SH-SY5Y (cell line): ENCODE measurements around the gene MTHFD1L.

ENCODE experiments used
- GATA2 ChIP-seq: IDR thresholded peaks from 2 replicates; pipeline ENCODE4 v1.6.1; 2011; ENCODE audit warnings: mild to moderate bottlenecking, low read depth, low read length
- GATA3 ChIP-seq: IDR thresholded peaks from 2 replicates; pipeline ENCODE4 v1.6.1; 2011; ENCODE audit warnings: low read depth, mild to moderate bottlenecking, low read length, moderate library complexity

The MTHFD1L gene

GRCh38 chr6:151112130-151112529 is 246.6 kb downstream of the MTHFD1L start:
- no peak for TF ChIP-seq GATA2
- TF ChIP-seq GATA3, result no peak

- no peak for TF ChIP-seq GATA3
- TF ChIP-seq GATA2, result no peak
Measured at GRCh38 chr6:151113641-151114040, 248.1 kb downstream of the MTHFD1L start.

DNA sequence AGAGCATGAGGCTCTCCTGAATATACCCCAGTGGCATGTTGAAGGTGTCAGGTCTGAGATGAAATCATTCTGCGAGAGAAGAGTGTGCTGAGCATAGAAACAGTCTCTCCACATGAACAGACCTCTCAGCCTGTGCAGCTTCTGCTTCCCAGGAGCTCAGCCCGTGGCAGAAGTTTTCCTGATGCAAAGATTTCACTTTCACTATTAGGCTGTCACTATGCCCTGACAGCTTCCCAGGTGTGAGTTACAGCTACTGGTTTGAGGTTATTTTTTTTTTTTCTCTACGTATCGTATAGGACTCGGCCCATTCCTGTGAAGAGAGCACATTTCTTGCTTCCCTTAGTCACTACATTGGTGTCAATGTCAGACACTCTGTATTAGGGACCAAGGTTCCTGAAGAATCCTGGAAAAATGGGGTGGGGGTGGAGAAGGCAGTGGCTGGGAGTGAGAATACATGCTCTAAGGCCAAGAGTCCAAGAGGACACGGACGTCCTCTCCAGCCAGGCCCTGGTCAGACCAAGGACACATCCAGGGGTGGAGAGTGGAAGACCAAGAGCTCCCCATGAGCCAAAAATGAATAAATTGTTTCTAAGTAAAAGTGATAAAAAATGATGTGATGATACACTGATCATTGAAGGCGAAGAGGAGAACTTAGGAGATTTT is 253.1 kb downstream of the MTHFD1L start:
- TF ChIP-seq GATA2 (no peak), GATA3 (no peak)

- TF ChIP-seq GATA2 (no peak), GATA3 (no peak)
Measured at GRCh38 chr6:151119823-151120524, 254.5 kb downstream of the MTHFD1L start.

DNA sequence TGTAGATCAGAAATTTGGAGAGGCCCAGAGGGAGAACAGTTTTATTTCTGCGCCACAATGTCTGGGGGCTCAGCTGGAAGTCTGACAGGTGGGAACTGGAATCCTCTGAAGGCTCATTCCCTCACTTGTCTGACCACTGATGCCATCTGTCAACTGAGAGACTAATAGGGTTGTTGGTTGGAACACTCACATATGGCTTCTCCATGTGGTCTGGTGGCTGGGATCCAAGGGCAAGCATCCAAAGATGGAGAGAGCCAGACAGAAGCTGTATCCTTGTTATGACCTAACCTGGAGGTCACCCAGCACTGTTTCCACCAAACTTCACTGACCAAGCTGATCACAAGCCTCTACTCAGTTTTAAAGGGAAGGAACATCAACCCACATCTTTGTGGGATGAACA is 256.4 kb downstream of the MTHFD1L start:
- TF ChIP-seq GATA3 (no peak), GATA2 (no peak)

DNA sequence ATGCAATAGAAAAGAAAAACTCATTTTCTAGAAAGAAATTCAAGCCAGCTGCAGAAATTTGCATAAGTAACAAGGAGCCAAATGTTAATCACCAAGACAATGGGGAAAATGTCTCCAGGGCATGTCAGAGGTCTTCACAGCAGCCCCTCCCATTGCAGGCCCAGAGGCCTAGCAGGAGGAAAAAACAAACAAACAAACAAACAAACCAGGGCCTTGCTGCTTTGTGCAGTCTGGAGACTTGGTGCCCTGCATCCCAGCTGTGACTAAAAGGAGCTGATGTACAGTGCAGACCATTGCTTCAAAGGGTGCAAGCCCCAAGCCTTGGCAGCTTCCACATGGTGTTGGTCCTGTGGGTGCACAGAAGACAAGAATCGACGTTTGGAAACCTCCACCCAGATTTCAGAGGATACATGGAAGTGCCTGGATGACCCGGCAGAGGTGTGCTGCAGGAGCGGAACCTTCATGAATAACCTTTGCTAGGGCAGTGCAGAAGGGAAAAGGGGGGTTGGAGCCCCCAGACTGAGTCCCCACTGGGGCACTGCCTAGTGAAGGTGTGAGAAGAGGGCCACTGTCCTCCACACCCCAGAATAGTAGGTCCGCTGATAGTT is 263.4 kb downstream of the MTHFD1L start:
- TF ChIP-seq GATA3, result no peak
- TF ChIP-seq GATA2, result no peak

DNA sequence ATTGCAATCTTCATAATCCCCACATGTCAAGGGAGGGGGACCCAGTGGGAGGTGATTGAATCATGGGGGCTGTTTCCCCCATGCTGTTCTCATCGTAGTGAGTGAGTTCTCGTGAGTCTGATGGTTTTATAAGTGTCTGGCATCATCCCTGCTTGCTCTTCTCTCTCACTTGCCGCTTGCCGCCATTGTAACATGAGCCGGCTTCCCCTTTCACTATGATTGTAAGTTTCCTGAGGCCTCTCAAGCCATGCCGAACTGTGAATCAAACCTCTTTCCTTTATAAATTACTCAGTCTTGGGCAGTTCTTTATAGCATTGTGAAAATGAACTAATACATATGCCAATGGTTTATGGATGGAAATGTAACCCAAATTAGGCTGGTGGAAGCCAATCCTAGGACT is 264.8 kb downstream of the MTHFD1L start:
- no peak for TF ChIP-seq GATA3
- TF ChIP-seq GATA2, result no peak

- TF ChIP-seq GATA3, result no peak
- no peak for TF ChIP-seq GATA2
Measured at GRCh38 chr6:151131324-151132007, 266.0 kb downstream of the MTHFD1L start.

- TF ChIP-seq GATA2 (no peak), GATA3 (no peak)
Measured at GRCh38 chr6:151136141-151136755, 270.7 kb downstream of the MTHFD1L start.

DNA sequence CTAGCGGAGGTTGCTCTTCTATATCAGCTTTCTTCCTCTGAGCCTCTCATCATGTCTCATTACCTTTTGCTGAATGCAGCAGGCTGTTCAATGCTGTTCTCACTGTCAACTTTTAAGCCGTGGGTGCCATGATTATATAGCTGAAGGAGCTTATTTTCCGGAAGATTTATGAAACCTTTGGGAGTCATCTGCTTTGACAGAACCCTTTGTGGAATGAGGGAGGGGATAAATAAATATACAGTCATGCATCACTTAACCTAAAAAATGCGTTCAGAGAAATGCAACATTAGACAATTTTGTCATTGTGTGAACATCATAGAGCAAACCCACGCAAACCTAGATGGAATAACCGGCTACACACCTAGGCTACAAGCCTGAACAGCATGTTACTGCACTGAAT is 272.0 kb downstream of the MTHFD1L start:
- TF ChIP-seq GATA3 (no peak), GATA2 (no peak)

DNA sequence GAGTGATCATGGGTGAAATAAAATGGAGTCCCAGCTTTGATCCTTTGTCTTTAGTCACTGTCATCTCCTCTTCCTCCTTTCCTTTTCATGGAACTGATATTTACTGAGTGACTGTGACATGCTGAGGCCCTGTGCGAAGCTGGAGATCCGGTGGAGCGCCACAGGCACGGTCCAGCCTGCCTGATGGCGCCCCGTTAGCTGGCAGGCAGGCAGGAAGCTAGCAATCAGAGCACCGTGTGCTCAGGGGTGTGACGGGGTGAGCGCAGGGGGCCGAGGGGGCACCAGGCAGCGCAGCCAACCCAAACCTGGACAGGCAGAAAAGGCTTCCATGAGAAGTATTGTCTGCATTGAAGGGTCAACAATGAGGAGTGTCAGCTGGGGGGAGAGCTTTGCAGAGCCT is 274.0 kb downstream of the MTHFD1L start:
- TF ChIP-seq GATA2, result no peak
- no peak for TF ChIP-seq GATA3

DNA sequence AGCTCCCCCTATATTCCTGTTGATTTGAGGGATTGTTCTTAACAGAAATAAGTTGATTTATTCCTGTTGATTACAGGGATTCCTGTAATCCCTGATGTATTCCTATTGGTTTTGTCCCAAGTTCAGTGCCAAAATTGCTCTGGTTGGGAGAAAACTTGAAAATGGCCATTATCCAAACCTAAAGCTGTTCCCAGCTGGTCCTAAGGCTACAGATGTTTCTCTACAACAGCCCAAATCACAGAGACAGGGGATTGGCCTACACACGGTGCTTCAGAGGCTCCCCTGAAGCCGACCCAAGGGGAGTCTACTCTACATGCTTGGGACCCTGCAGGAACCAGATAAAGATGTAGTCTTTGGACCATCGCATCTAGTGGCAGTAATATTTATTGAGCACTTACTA is 275.3 kb downstream of the MTHFD1L start:
- TF ChIP-seq GATA3, result no peak
- TF ChIP-seq GATA2, result no peak

- TF ChIP-seq GATA2, result no peak
- no peak for TF ChIP-seq GATA3
Measured at GRCh38 chr6:151141685-151142084, 276.2 kb downstream of the MTHFD1L start.

DNA sequence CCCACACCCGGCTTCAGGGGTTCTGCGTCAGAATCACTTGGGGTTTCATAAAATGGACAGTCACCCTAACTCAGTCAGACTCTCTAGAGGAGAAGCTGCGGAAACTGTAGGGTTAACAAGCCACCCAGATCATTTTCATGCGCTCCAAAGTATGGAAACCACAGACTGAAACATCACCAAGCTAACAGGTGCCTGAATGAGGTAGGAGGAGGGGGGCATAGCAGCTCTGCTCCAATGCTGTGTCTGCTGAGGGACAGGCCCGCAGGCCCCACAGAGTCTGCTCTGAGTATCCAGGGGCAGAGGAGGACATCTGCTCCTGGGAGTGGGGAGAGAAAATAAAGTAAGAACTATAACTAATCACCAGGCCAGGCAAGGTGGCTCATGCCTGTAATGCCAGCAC is 277.2 kb downstream of the MTHFD1L start:
- TF ChIP-seq GATA3, result no peak
- TF ChIP-seq GATA2, result no peak

- no peak for TF ChIP-seq GATA3
- no peak for TF ChIP-seq GATA2
Measured at GRCh38 chr6:151143337-151143736, 277.8 kb downstream of the MTHFD1L start.
